Thoracic aorta (tissue), 2 donors: ENCODE measurements around the gene TMEM168. TPM values are rescaled to one million over a fixed set of nuclear protein-coding genes. Genes with fewer than 3 reads are reported as not detected.
A peak's percentile ranks its signal among the peaks of the same experiment; 100 is the strongest.

Experiments used
- ATAC-seq: fragments of 150-250 bp; one replicate; pipeline ENCODE4 v1.8.0; 2017; ENCODE audit warnings: low read depth; ENCODE audit not compliant: insufficient number of reproducible peaks, low FRiP score
- DNase-seq: peaks from one replicate; pipeline ENCODE4 v3.0.0-alpha.2; 2020; ENCODE audit warnings: low spot score
- H3K27ac ChIP-seq, 2 donors: fragments of 200-600 bp; sonication (generic); 1 replicate in 1 of 2; 2 replicates in 1 of 2; pipeline ENCODE4 v1.5.1; 2016; ENCODE audit warnings: mild to moderate bottlenecking in 2 of 2, moderate library complexity in 2 of 2
- H3K27me3 ChIP-seq: fragments of 200-600 bp; sonication (generic); replicated peaks from 2 replicates; pipeline ENCODE4 v1.6.0; 2016; ENCODE audit warnings: mild to moderate bottlenecking; ENCODE audit not compliant: insufficient read depth
- H3K36me3 ChIP-seq: fragments of 200-600 bp; sonication (generic); one replicate; pipeline ENCODE4 v1.5.1; 2016
- H3K4me1 ChIP-seq, 2 donors: fragments of 200-600 bp; sonication (generic); 1 replicate in 1 of 2; 2 replicates in 1 of 2; pipeline versions ENCODE4 v1.5.1 to v1.6.0; 2016; ENCODE audit warnings: low read depth in 2 of 2, mild to moderate bottlenecking in 1 of 2; ENCODE audit not compliant: control insufficient read depth in 1 of 2
- H3K4me3 ChIP-seq: fragments of 200-600 bp; sonication (generic); 2 replicates; pipeline ENCODE4 v1.5.1; 2016; ENCODE audit warnings: mild to moderate bottlenecking
- H3K9me3 ChIP-seq: fragments of 200-600 bp; sonication (generic); 2 replicates; pipeline ENCODE4 v1.5.1; 2016
- total RNA-seq, 2 donors: library from RNA; depleted of rRNA; stranded (reverse); fragments of >200 nt; gene quantifications; one replicate each; pipeline versions ENCODE4 v1.1.0 to v1.2.3, GENCODE V29; 2016
- TF ChIP-seq, protein P1 (sequence below): fragments of 200-600 bp; sonication (generic); IDR thresholded peaks from one replicate; pipeline ENCODE4 v1.5.1; 2019; ENCODE audit warnings: antibody characterized with exemption

Gene TMEM168
- total RNA-seq, 2 donors from 2014 or later: 31.5 to 34.4 TPM

DNA sequence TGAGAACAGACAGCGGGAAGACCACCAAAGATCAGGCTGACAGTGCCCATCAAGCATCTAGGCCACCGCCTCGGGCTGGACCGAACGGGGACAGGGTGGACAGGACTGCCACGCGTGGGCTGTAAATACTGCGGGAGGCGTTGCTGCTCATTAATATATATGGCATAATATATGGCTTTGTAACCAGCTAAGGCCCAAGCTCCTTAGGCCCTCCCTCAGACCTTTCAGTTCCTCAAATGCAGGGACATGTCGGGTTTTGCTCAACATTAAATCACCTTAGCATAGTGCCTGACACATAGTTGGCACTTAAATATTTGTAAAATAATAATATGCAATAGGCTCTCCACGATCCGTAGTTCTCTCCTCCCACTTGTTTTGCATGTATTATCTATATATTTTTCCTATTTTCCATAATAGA lies 402 bp upstream of the TMEM168 start:
- Histone ChIP-seq H3K4me1 (peaks cover 11 to 16% of the 10 kb centered on the region in 2 donors), H3K4me3 (peak overlapping the region; percentile 90), H3K9me3 (no peaks in the 10 kb centered on the region), H3K36me3 (no peaks in the 10 kb centered on the region), H3K27me3 (no peaks in the 10 kb centered on the region), H3K27ac (peak overlapping the region; percentile 90 to 94)
- TF ChIP-seq, protein P1, sequence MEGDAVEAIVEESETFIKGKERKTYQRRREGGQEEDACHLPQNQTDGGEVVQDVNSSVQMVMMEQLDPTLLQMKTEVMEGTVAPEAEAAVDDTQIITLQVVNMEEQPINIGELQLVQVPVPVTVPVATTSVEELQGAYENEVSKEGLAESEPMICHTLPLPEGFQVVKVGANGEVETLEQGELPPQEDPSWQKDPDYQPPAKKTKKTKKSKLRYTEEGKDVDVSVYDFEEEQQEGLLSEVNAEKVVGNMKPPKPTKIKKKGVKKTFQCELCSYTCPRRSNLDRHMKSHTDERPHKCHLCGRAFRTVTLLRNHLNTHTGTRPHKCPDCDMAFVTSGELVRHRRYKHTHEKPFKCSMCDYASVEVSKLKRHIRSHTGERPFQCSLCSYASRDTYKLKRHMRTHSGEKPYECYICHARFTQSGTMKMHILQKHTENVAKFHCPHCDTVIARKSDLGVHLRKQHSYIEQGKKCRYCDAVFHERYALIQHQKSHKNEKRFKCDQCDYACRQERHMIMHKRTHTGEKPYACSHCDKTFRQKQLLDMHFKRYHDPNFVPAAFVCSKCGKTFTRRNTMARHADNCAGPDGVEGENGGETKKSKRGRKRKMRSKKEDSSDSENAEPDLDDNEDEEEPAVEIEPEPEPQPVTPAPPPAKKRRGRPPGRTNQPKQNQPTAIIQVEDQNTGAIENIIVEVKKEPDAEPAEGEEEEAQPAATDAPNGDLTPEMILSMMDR: no peak
- ATAC-seq (no peak), DNase-seq (no peak)

DNA sequence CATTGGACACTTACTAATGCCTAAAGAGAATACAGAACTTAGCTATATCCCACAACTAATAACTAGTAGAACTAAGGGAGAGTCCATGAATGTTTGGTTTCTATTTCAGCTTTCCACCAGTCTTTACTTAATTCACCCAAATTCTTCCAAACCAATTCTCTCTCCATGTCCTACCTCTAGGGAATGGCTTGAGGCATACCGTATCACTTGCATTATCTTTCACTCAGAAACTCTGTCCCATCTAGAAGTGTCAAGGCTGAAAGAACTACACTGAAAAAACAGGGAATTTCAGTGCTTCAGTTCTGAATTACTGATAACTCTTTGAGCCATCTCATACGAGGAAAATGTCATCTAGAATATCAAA lies 758 bp downstream of the TMEM168 start:
- DNase-seq (no peak), ATAC-seq (no peak)
- H3K4me1 ChIP-seq: peaks cover 11 to 16% of the 10 kb centered on the region in 2 donors
- TF ChIP-seq, protein P1: no peak
- peak overlapping the region; percentile 90 to 94 for H3K27ac ChIP-seq
- no peaks in the 10 kb centered on the region for H3K9me3 ChIP-seq
- H3K4me3 ChIP-seq: peak overlapping the region; percentile 90
- H3K27me3 ChIP-seq: no peaks in the 10 kb centered on the region
- H3K36me3 ChIP-seq: no peaks in the 10 kb centered on the region

DNA sequence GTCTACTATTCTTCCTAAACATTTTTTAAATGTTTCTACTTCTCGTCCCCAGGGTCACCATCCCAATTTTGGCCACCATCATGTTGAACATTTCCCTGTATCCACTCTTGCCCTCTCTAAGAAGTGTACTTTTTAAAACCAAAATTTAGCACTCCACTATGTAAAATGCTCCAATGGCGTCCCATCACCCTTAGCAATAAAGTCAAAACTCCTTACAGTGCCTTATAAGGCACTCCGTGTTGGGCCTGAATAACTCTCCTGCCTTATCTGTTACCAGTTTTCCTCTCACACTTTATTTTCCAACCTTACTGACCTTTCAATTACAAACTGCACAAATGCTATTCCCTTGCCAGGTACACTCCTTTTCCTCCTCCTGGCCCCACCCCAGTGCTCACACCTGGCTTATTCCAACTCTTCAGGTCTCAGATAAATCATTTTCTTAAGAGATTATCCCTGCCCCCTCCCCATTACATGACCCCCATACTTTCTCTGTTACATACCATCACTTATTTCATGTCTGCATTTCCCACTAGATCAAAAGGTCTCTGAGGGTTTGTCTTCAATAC lies 1.3 kb downstream of the TMEM168 start:
- no peak overlapping the region for H3K27ac ChIP-seq
- peak overlapping the region; percentile 90 for H3K4me3 ChIP-seq
- H3K4me1 ChIP-seq: peaks cover 11 to 16% of the 10 kb centered on the region in 2 donors
- TF ChIP-seq, protein P1: no peak
- H3K36me3 ChIP-seq: no peaks in the 10 kb centered on the region
- DNase-seq (no peak), ATAC-seq (no peak)
- no peaks in the 10 kb centered on the region for H3K9me3 ChIP-seq
- H3K27me3 ChIP-seq: no peaks in the 10 kb centered on the region

DNA sequence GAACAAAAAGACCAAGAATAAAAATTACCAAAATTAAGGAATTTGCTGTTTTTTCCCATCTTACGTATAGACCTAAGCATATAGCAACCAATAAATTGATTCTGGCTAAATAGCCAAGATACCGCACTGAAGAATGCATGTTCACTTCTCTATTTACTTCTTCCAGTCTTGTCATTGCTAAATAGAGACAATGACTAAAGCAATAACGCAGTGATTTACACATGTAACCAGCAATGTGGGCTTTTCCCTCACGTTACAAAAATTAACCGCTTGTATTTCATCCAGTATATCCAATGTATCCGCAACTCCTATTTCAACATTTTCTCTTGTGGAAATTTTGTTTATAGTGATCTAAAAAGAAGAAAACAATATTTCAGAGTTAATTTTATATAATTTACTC lies 5.6 kb downstream of the TMEM168 start:
- Histone ChIP-seq H3K36me3 (no peaks in the 10 kb centered on the region), H3K27ac (no peak overlapping the region), H3K9me3 (no peaks in the 10 kb centered on the region), H3K27me3 (no peaks in the 10 kb centered on the region), H3K4me3 (no peak overlapping the region), H3K4me1 (peaks cover 10 to 11% of the 10 kb centered on the region in 2 donors)
- ATAC-seq: no peak
- TF ChIP-seq, protein P1: no peak
- DNase-seq: no peak

DNA sequence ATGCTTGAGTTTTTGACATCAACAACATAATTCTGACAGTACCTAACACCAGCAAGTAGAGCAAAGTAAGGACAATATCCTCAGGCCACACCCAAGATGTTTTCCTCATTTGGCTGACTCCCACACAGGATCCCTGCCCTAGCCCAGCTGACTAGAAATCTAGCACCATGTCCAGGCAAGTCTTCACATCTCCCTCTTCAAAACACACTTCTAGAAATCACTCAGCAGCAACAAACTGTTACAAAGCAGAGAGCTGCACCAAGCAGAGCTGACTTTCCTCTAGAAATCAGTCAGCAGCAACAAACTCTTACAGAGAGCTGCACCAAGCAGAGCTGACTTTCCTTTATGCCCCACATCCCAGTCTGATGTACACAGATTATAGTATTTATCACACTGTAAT lies 7.7 kb downstream of the TMEM168 start:
- TF ChIP-seq, protein P1: no peak
- no peak overlapping the region for H3K27ac ChIP-seq
- H3K36me3 ChIP-seq: peaks cover 4% of the 10 kb centered on the region
- H3K4me1 ChIP-seq: no peaks in the 10 kb centered on the region
- no peak overlapping the region for H3K4me3 ChIP-seq
- H3K27me3 ChIP-seq: no peaks in the 10 kb centered on the region
- DNase-seq (no peak), ATAC-seq (no peak)
- no peaks in the 10 kb centered on the region for H3K9me3 ChIP-seq
